T1000 (cell line): ENCODE data around the gene NOX4.
"Not testable (repeated sequence)": the region's sequence is repeated elsewhere in the genome, so short reads cannot be mapped to it uniquely, and the experiment has no call there.

Source experiments
- DNase-seq: peaks from one replicate; lab custom pipeline; 2025; ENCODE audit warnings: mixed read lengths; lab: John Stamatoyannopoulos, UW

NOX4 gene

GRCh38 chr11:89303029-89303428 is 188.1 kb downstream of the NOX4 start:
- not testable (repeated sequence) for DNase-seq

DNA sequence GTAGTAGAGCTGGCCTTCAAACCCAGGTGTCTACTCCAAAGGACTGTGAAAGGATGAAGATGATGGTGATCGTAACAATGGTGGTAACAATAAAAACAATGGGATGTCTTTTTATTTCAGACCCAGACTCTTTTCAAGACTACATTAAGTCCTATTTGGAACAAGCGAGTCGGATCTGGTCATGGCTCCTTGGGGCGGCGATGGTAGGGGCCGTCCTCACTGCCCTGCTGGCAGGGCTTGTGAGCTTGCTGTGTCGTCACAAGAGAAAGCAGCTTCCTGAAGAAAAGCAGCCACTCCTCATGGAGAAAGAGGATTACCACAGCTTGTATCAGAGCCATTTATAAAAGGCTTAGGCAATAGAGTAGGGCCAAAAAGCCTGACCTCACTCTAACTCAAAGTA is 196.2 kb downstream of the NOX4 start:
- not testable (repeated sequence) for DNase-seq

DNA sequence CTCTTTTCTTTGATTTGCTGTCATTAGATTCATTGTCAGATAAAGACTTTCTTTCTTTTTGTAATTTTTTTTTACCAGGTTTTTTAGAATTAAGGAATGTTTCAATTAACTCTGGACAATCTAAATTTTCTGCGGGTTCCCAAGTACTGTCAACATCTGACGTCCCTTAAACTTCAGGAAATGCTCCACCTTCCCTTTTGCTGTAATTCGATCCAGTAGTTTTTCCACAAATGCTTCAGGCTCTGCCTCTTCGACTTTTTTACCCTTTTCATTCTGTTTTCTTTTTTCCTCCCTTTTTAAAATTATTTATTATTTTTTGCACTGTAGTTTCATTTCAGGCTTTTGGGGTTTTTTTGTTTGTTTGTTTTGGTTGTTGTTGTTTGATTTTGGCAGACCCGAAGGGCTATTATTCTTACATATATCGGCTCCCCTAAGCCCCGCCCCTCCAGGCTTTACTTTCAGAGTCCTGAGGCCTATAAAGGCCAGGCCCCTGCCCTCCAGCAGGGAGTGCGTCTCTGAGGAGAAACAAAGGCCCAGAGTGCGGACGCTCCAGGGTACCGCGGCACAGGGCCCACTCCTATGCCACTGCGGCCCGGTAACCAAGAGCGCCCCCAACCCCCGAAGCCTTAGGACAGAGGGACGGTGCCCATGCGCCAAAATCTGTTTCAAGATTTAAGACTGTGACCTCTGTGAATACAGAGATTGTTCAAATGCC is 197.1 kb downstream of the NOX4 start:
- no peak for DNase-seq

- not testable (repeated sequence) for DNase-seq
Observed at GRCh38 chr11:89288004-89288403, 203.2 kb downstream of the NOX4 start.

GRCh38 chr11:89286601-89287000 is 204.6 kb downstream of the NOX4 start:
- DNase-seq = not testable (repeated sequence)

GRCh38 chr11:89281032-89281677 is 210.0 kb downstream of the NOX4 start:
- DNase-seq = not testable (repeated sequence)

DNA sequence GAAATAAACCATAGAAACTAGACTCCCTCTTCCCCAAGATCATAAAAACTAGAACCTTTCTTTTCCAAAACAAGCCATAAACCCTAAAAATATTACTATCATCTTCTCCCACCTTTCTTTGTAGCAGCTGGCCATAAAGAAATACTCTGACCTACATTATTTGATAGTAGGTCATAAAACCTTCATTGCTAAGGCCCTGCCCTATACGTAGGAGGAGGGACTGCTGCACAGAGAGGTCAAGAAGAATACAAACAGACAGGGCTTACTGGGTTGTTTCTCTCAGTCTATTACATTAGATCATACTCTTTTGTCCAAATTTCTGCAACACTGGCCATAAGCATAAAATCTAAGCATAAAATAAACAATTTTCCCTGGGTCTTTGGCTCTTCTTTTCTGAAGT is 212.0 kb downstream of the NOX4 start:
- no peak for DNase-seq

- no peak for DNase-seq
Observed at GRCh38 chr11:89275966-89276365, 215.2 kb downstream of the NOX4 start.
